Measurements from ENCODE around the gene TENM4.

DNA sequence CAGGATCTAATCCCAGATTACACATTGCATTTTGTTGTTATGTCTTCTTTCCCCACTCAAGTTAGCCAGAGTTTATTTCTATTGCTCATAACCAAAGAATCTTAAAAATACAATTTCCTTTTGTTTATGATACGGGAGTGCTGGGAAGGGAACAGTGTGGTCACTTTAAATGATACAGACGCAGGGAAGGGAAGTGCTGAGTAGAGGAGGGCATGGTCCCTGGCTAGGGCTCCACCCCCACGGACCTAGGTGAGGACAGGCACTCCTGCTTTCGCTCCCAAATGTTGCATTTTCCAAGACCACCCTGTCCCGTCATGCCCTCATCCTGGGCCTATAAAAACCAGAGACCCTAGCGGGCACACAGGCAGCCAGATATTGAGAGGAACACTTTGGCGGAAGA is 835.5 kb downstream of the TENM4 start:
- TF ChIP-seq CTCF (conservative IDR thresholded peaks at IDR 0.05; ENCODE audit: low read length) (no peak), EZH2phosphoT487 (IDR thresholded peaks at IDR 0.05; ENCODE audit: borderline replicate concordance, low read depth, low read length) (no peak)
